ENCODE results near the gene FCHSD2. TPM values are rescaled to one million over a fixed set of nuclear protein-coding genes. Genes with fewer than 3 reads are reported as not detected.
A peak's percentile ranks its signal among the peaks of the same experiment; 100 is the strongest.
"Not testable (repeated sequence)": the region's sequence is repeated elsewhere in the genome, so short reads cannot be mapped to it uniquely, and the experiment has no call there.

FCHSD2 gene
- total RNA-seq, 1 donor from 2014 or later = 27.7 TPM

- Mint-ChIP-seq H3K9me3 (no peaks in the 10 kb centered on the region), H3K27me3 (ENCODE audit: insufficient read depth) (no peaks in the 10 kb centered on the region), H3K27ac (no peak overlapping the region), H3K4me3 (no peak overlapping the region), H3K4me1 (ENCODE audit: low read depth) (no peaks in the 10 kb centered on the region), H3K36me3 (ENCODE audit: low read depth) (peaks cover 11% of the 10 kb centered on the region)
- intact Hi-C loops (cut with micrococcal nuclease) = no loop called here
- no peak for DNase-seq (ENCODE audit: low spot score)
These were observed 283.0 kb downstream of the FCHSD2 start for GRCh38 chr11:72859126-72859525.

DNA sequence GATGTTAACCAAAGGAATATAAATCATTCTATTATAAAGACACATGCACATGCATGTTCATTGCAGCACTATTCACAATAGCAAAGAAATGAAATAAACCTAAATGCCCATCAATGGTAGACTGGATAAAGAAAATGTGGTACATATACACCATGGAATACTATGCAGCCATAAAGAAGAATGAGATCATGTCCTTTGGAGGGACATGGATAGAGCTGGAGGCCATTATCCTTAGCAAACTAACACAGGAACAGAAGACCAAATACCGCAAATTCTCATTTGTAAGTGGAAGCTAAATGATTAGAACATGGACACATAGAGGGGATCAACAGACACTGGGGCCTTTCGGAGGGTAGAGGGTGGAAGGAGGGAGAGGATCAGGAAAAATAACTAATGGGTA is 283.9 kb downstream of the FCHSD2 start:
- H3K4me1 Mint-ChIP-seq (ENCODE audit: low read depth); H3K27ac Mint-ChIP-seq; H3K9me3 Mint-ChIP-seq; H3K36me3 Mint-ChIP-seq (ENCODE audit: low read depth); H3K27me3 Mint-ChIP-seq (ENCODE audit: insufficient read depth); H3K4me3 Mint-ChIP-seq; intact Hi-C loops (cut with micrococcal nuclease); DNase-seq (ENCODE audit: low spot score): not testable (repeated sequence)

- H3K9me3 Mint-ChIP-seq = no peaks in the 10 kb centered on the region
- no peaks in the 10 kb centered on the region for H3K4me1 Mint-ChIP-seq (ENCODE audit: low read depth)
- no peak overlapping the region for H3K27ac Mint-ChIP-seq
- peaks cover 9% of the 10 kb centered on the region for H3K36me3 Mint-ChIP-seq (ENCODE audit: low read depth)
- H3K27me3 Mint-ChIP-seq (ENCODE audit: insufficient read depth) = no peaks in the 10 kb centered on the region
- DNase-seq (ENCODE audit: low spot score) = no peak
- intact Hi-C loops (cut with micrococcal nuclease) = no loop called here
- no peak overlapping the region for H3K4me3 Mint-ChIP-seq
These were observed 285.4 kb downstream of the FCHSD2 start for GRCh38 chr11:72856551-72857345.

DNA sequence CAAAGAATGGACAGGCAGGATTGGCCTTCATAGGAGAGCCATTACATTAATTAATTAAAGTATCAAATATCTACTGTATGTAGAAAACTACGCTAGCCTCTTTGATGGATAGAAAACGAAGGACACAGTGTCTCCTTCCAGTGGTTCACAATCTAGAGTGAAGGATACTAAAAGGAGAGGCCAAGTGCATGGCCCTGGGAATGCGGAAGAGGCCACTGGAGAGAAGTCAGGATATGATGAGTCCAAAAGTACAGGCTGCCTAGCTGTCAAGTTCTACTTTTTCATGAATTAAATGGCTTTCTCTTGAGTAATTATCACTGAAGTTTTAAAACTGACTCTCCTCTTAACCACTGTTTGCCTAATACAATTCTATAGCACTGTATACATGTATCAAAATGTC is 286.1 kb downstream of the FCHSD2 start:
- Mint-ChIP-seq H3K9me3 (no peaks in the 10 kb centered on the region), H3K27me3 (ENCODE audit: insufficient read depth) (no peaks in the 10 kb centered on the region), H3K4me1 (ENCODE audit: low read depth) (peaks cover 5% of the 10 kb centered on the region), H3K36me3 (ENCODE audit: low read depth) (peaks cover 9% of the 10 kb centered on the region), H3K27ac (no peak overlapping the region), H3K4me3 (no peak overlapping the region)
- DNase-seq (ENCODE audit: low spot score) = no peak
- intact Hi-C loops (cut with micrococcal nuclease) = no loop called here

DNA sequence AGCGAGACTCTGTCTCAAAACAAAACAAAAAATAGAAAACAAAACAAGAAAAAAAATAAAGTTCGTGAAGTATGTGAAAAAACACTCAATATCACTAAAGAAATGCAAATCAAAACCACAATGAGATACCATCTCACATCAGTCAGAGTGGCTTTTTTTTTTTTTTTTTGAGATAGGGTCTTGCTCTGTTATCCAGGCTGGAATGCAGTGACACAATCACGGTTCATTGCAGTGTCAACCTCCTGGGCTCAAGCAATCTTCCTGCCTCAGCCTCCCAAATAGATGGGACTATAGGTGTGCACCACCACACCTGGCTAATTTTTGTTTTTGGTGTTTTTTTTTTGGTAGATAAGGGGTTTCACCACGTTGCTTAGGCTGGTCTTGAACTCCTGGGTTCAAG is 290.4 kb downstream of the FCHSD2 start:
- no peaks in the 10 kb centered on the region for H3K27me3 Mint-ChIP-seq (ENCODE audit: insufficient read depth)
- peaks cover 13% of the 10 kb centered on the region for H3K4me1 Mint-ChIP-seq (ENCODE audit: low read depth)
- no peak for DNase-seq (ENCODE audit: low spot score)
- peaks cover 6% of the 10 kb centered on the region for H3K36me3 Mint-ChIP-seq (ENCODE audit: low read depth)
- H3K4me3 Mint-ChIP-seq = no peak overlapping the region
- intact Hi-C loops (cut with micrococcal nuclease) = no loop called here
- H3K27ac Mint-ChIP-seq = no peak overlapping the region
- H3K9me3 Mint-ChIP-seq = no peaks in the 10 kb centered on the region

GRCh38 chr11:72850832-72851231 is 291.3 kb downstream of the FCHSD2 start:
- Mint-ChIP-seq H3K4me1 (ENCODE audit: low read depth) (peaks cover 13% of the 10 kb centered on the region), H3K36me3 (ENCODE audit: low read depth) (peaks cover 9% of the 10 kb centered on the region), H3K27ac (no peak overlapping the region), H3K27me3 (ENCODE audit: insufficient read depth) (no peaks in the 10 kb centered on the region), H3K4me3 (no peak overlapping the region), H3K9me3 (no peaks in the 10 kb centered on the region)
- no peak for DNase-seq (ENCODE audit: low spot score)
- intact Hi-C loops (cut with micrococcal nuclease) = no loop called here

- H3K4me1 Mint-ChIP-seq (ENCODE audit: low read depth) = peaks cover 13% of the 10 kb centered on the region
- peaks cover 15% of the 10 kb centered on the region for H3K36me3 Mint-ChIP-seq (ENCODE audit: low read depth)
- H3K27ac Mint-ChIP-seq = no peak overlapping the region
- intact Hi-C loops (cut with micrococcal nuclease) = loop anchor here (1.0 kb wide), 2 partner anchors 124 to 329 kb away; no protein-coding TSS in a partner anchor
- no peak overlapping the region for H3K4me3 Mint-ChIP-seq
- DNase-seq (ENCODE audit: low spot score) = peak; percentile 26
- H3K27me3 Mint-ChIP-seq (ENCODE audit: insufficient read depth) = no peaks in the 10 kb centered on the region
- no peaks in the 10 kb centered on the region for H3K9me3 Mint-ChIP-seq
These were observed 293.2 kb downstream of the FCHSD2 start for GRCh38 chr11:72848846-72849466.

DNA sequence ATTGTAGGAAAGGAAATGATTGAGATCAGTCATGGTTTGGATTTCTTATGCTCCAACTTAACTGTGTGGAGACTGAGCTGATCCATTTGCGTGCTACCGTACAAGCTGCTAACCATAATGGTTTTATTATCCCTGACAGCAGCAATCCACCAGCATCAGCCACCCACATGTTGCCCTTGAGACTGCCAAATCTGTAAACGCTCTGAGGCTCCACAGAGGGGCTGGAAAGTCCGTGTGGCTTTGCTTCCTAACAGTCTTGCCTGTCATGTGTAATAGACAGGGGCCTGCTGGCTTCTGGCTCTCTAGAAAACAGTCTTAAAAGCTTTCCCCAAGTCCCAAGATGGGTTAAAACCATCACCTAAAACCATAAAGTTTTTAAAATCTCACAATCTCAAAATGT is 297.8 kb downstream of the FCHSD2 start:
- peaks cover 40% of the 10 kb centered on the region for H3K36me3 Mint-ChIP-seq (ENCODE audit: low read depth)
- no peaks in the 10 kb centered on the region for H3K27me3 Mint-ChIP-seq (ENCODE audit: insufficient read depth)
- H3K4me3 Mint-ChIP-seq = no peak overlapping the region
- H3K4me1 Mint-ChIP-seq (ENCODE audit: low read depth) = peaks cover 6% of the 10 kb centered on the region
- H3K27ac Mint-ChIP-seq = no peak overlapping the region
- no peak for DNase-seq (ENCODE audit: low spot score)
- intact Hi-C loops (cut with micrococcal nuclease) = no loop called here
- H3K9me3 Mint-ChIP-seq = no peaks in the 10 kb centered on the region

- Mint-ChIP-seq H3K27ac (no peak overlapping the region), H3K4me1 (ENCODE audit: low read depth) (peaks cover 9% of the 10 kb centered on the region), H3K9me3 (no peaks in the 10 kb centered on the region), H3K4me3 (no peak overlapping the region), H3K27me3 (ENCODE audit: insufficient read depth) (no peaks in the 10 kb centered on the region), H3K36me3 (ENCODE audit: low read depth) (peaks cover 44% of the 10 kb centered on the region)
- intact Hi-C loops (cut with micrococcal nuclease) = no loop called here
- DNase-seq (ENCODE audit: low spot score) = no peak
These were observed 299.3 kb downstream of the FCHSD2 start for GRCh38 chr11:72842653-72843330.

DNA sequence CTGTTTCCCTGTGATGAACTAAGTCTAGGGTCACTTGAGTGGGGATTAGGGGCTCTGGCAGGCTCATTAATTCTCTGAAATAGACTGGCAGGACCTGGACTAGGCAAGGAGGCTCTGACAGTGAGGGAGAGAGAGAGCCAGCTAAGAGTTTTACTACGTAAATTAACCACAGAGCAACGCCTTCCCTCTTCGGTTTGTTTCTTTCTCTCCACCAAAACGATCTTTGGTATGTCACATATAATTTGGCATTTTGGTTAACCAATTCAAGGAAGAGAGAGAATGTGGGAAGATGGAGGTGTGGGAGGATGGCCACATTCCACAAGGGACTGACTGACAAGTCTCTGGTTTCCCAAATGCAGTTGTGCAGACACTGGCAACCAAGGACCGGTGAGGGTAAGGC is 300.0 kb downstream of the FCHSD2 start:
- no peak for DNase-seq (ENCODE audit: low spot score)
- peaks cover 45% of the 10 kb centered on the region for H3K36me3 Mint-ChIP-seq (ENCODE audit: low read depth)
- H3K27me3 Mint-ChIP-seq (ENCODE audit: insufficient read depth) = no peaks in the 10 kb centered on the region
- no peak overlapping the region for H3K4me3 Mint-ChIP-seq
- H3K27ac Mint-ChIP-seq = no peak overlapping the region
- intact Hi-C loops (cut with micrococcal nuclease) = no loop called here
- peaks cover 9% of the 10 kb centered on the region for H3K4me1 Mint-ChIP-seq (ENCODE audit: low read depth)
- no peaks in the 10 kb centered on the region for H3K9me3 Mint-ChIP-seq

GRCh38 chr11:72841397-72841796 is 300.7 kb downstream of the FCHSD2 start:
- no peak overlapping the region for H3K27ac Mint-ChIP-seq
- no peaks in the 10 kb centered on the region for H3K9me3 Mint-ChIP-seq
- intact Hi-C loops (cut with micrococcal nuclease) = no loop called here
- peaks cover 9% of the 10 kb centered on the region for H3K4me1 Mint-ChIP-seq (ENCODE audit: low read depth)
- H3K36me3 Mint-ChIP-seq (ENCODE audit: low read depth) = peaks cover 45% of the 10 kb centered on the region
- no peak for DNase-seq (ENCODE audit: low spot score)
- H3K4me3 Mint-ChIP-seq = no peak overlapping the region
- H3K27me3 Mint-ChIP-seq (ENCODE audit: insufficient read depth) = no peaks in the 10 kb centered on the region

GRCh38 chr11:72840780-72841179 is 301.3 kb downstream of the FCHSD2 start:
- DNase-seq (ENCODE audit: low spot score) = no peak
- Mint-ChIP-seq H3K4me1 (ENCODE audit: low read depth) (peaks cover 14% of the 10 kb centered on the region), H3K27ac (no peak overlapping the region), H3K9me3 (no peaks in the 10 kb centered on the region), H3K27me3 (ENCODE audit: insufficient read depth) (no peaks in the 10 kb centered on the region), H3K4me3 (no peak overlapping the region), H3K36me3 (ENCODE audit: low read depth) (peaks cover 45% of the 10 kb centered on the region)
- intact Hi-C loops (cut with micrococcal nuclease) = no loop called here

- H3K9me3 Mint-ChIP-seq = no peaks in the 10 kb centered on the region
These were observed 303.3 kb downstream of the FCHSD2 start for GRCh38 chr11:72838691-72839305.

More at GRCh38 chr11:72838691-72839305, 303.3 kb downstream of the FCHSD2 start:
- no peak overlapping the region for H3K27ac Mint-ChIP-seq
- H3K36me3 Mint-ChIP-seq (ENCODE audit: low read depth) = peaks cover 44% of the 10 kb centered on the region
- intact Hi-C loops (cut with micrococcal nuclease) = no loop called here
- no peak for DNase-seq (ENCODE audit: low spot score)
- no peaks in the 10 kb centered on the region for H3K27me3 Mint-ChIP-seq (ENCODE audit: insufficient read depth)
- H3K4me1 Mint-ChIP-seq (ENCODE audit: low read depth) = peaks cover 25% of the 10 kb centered on the region
- H3K4me3 Mint-ChIP-seq = no peak overlapping the region

Measured in activated T-helper 1 cell treated with anti-CD3 and anti-CD28 coated beads, Interleukin-12 subunit alpha, Interleukin-12 subunit beta, Interleukin-2, Interleukin-4 antibody, amounts not matched to agents 30 ng/mL and 10 ng/mL and 1 ng/mL, durations not matched to agents 14 hours and 24 hours and 36 hours (primary cell).